PC-9 (cell line): ENCODE results near the gene PTPN2.

Source experiments
- CTCF ChIP-seq: fragments of 200-600 bp; sonication (generic); conservative IDR thresholded peaks from 2 replicates; pipeline ENCODE4 v1.6.1; 2017; ENCODE audit warnings: mixed run types, antibody characterized with exemption, mild to moderate bottlenecking, moderate library complexity
- EZH2 ChIP-seq: fragments of 200-600 bp; sonication (generic); IDR thresholded peaks from 2 replicates; pipeline ENCODE4 v1.8.0; 2017; ENCODE audit warnings: antibody characterized with exemption, low read depth

- no peak for TF ChIP-seq EZH2
- no peak for TF ChIP-seq CTCF
Measured at GRCh38 chr18:12765126-12765525, 118.9 kb downstream of the PTPN2 start.
